Activated naive CD8-positive, alpha-beta T cell treated with anti-CD3 and anti-CD28 coated beads for 36 hours (primary cell): ENCODE data around the gene RIIAD1. TPM values are rescaled to one million over a fixed set of nuclear protein-coding genes. Genes with fewer than 3 reads are reported as not detected.

Experiments
- DNase-seq: peaks from one replicate; pipeline ENCODE4 v3.0.0; 2021
- H3K27ac Mint-ChIP-seq: one replicate; pipeline ENCODE4 v1.8.0; 2022; ENCODE audit warnings: mild to moderate bottlenecking, moderate library complexity, mixed read lengths
- H3K27me3 Mint-ChIP-seq: one replicate; pipeline ENCODE4 v1.8.0; 2022; ENCODE audit warnings: mild to moderate bottlenecking, mixed read lengths
- H3K36me3 Mint-ChIP-seq: one replicate; pipeline ENCODE4 v1.8.0; 2021; ENCODE audit warnings: mild to moderate bottlenecking, mixed read lengths
- H3K4me1 Mint-ChIP-seq: one replicate; pipeline ENCODE4 v1.8.0; 2021; ENCODE audit warnings: mixed read lengths
- H3K4me3 Mint-ChIP-seq: one replicate; pipeline ENCODE4 v1.8.0; 2022; ENCODE audit warnings: mild to moderate bottlenecking, moderate library complexity, mixed read lengths
- H3K9me3 Mint-ChIP-seq: one replicate; pipeline ENCODE4 v1.8.0; 2022; ENCODE audit warnings: mixed read lengths
- total RNA-seq, 2 experiments: library from RNA; stranded (reverse); gene quantifications; one replicate each; pipeline ENCODE4 v1.2.3, GENCODE V29; 2021

Gene RIIAD1
- total RNA-seq, 2 experiments from 2014 or later: not detected

- Mint-ChIP-seq H3K4me1 (no peaks in the 10 kb centered on the region), H3K36me3 (peaks cover 3% of the 10 kb centered on the region), H3K27me3 (no peaks in the 10 kb centered on the region), H3K9me3 (no peaks in the 10 kb centered on the region), H3K4me3 (no peak overlapping the region), H3K27ac (no peak overlapping the region)
- DNase-seq: no peak
Observed at GRCh38 chr1:151777317-151777716, 56.0 kb downstream of the RIIAD1 start.

Other genes starting within 250 kb of the RIIAD1 start
- 1 to 10 TPM; 1.3 to 2.0 TPM for gene CGN, start 210.1 kb upstream of the RIIAD1 start, total RNA-seq
- 1 to 10 TPM; 2.3 to 2.9 TPM for gene TUFT1, start 181.2 kb upstream of the RIIAD1 start, total RNA-seq
- 10 to 100 TPM; 25.2 to 27.7 TPM for gene SNX27, start 109.5 kb upstream of the RIIAD1 start, total RNA-seq
- not detected for gene CELF3, start 4.7 kb upstream of the RIIAD1 start, total RNA-seq
- 100 to 1,000 TPM; 157 to 172 TPM for gene MRPL9, start 42.0 kb downstream of the RIIAD1 start, total RNA-seq
- 1 to 10 TPM; 9.0 to 9.1 TPM for gene TDRKH, start 69.0 kb downstream of the RIIAD1 start, total RNA-seq
- not detected for gene LINGO4, start 83.9 kb downstream of the RIIAD1 start, total RNA-seq
- gene RORC, start 110.3 kb downstream of the RIIAD1 start, total RNA-seq: under 1 TPM; 0.06 to 0.12 TPM
- gene C2CD4D, start 118.3 kb downstream of the RIIAD1 start, total RNA-seq: under 1 TPM; 0.68 to 0.76 TPM
- not detected for gene THEM5, start 132.2 kb downstream of the RIIAD1 start, total RNA-seq
- gene THEM4, start 188.0 kb downstream of the RIIAD1 start, total RNA-seq: 10 to 100 TPM; 32.9 to 34.2 TPM